GM12873 (cell line): ENCODE measurements around the gene FGF19.

Experiments
- CTCF ChIP-seq: IDR thresholded peaks from 2 replicates; pipeline ENCODE4 v1.5.1; 2012; ENCODE audit warnings: low read depth, mild to moderate bottlenecking, moderate library complexity, low read length, control low read depth; ENCODE audit not compliant: insufficient read depth; ENCODE audit errors: missing control alignments

Gene FGF19

GRCh38 chr11:69703768-69704507 lies at the start of gene FGF19:
FGF19 (minus strand) TSS chr11:69704022; CDS start chr11:69703876, 146 bp downstream.
- no peak for TF ChIP-seq CTCF

GRCh38 chr11:69752890-69753289 lies 49.1 kb upstream of the FGF19 start:
- TF ChIP-seq CTCF = no peak

- TF ChIP-seq CTCF = no peak
These were observed 47.2 kb upstream of the FGF19 start for GRCh38 chr11:69750875-69751597.

- TF ChIP-seq CTCF = no peak
These were observed 46.5 kb upstream of the FGF19 start for GRCh38 chr11:69750108-69750850.

- no peak for TF ChIP-seq CTCF
These were observed 44.8 kb upstream of the FGF19 start for GRCh38 chr11:69748637-69749036.

GRCh38 chr11:69746752-69747742 lies 43.2 kb upstream of the FGF19 start:
- no peak for TF ChIP-seq CTCF

GRCh38 chr11:69746140-69746539 lies 42.3 kb upstream of the FGF19 start:
- TF ChIP-seq CTCF = no peak
